ENCODE results near the gene ROR1.

Gene ROR1

GRCh38 chr1:64098846-64099582 is 325.2 kb downstream of the ROR1 start:
- TF ChIP-seq TAF1 (IDR thresholded peaks at IDR 0.05; ENCODE audit: borderline replicate concordance, insufficient read depth, low read length) (no peak), SIN3A (IDR thresholded peaks at IDR 0.05; ENCODE audit: borderline replicate concordance, insufficient read depth, low read length) (no peak), FOXP2 (optimal IDR thresholded peaks at IDR 0.05; ENCODE audit: borderline replicate concordance, extremely low read depth, extremely low read length, insufficient read depth) (no peak), POLR2AphosphoS5 (IDR thresholded peaks at IDR 0.05; ENCODE audit: low read depth, low read length) (no peak)
- TF ChIP-seq, protein P1, sequence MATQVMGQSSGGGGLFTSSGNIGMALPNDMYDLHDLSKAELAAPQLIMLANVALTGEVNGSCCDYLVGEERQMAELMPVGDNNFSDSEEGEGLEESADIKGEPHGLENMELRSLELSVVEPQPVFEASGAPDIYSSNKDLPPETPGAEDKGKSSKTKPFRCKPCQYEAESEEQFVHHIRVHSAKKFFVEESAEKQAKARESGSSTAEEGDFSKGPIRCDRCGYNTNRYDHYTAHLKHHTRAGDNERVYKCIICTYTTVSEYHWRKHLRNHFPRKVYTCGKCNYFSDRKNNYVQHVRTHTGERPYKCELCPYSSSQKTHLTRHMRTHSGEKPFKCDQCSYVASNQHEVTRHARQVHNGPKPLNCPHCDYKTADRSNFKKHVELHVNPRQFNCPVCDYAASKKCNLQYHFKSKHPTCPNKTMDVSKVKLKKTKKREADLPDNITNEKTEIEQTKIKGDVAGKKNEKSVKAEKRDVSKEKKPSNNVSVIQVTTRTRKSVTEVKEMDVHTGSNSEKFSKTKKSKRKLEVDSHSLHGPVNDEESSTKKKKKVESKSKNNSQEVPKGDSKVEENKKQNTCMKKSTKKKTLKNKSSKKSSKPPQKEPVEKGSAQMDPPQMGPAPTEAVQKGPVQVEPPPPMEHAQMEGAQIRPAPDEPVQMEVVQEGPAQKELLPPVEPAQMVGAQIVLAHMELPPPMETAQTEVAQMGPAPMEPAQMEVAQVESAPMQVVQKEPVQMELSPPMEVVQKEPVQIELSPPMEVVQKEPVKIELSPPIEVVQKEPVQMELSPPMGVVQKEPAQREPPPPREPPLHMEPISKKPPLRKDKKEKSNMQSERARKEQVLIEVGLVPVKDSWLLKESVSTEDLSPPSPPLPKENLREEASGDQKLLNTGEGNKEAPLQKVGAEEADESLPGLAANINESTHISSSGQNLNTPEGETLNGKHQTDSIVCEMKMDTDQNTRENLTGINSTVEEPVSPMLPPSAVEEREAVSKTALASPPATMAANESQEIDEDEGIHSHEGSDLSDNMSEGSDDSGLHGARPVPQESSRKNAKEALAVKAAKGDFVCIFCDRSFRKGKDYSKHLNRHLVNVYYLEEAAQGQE (IDR thresholded peaks at IDR 0.05; ENCODE audit: insufficient read depth in 1 of 2, low read depth in 2 of 2, low read length in 2 of 2), result no peak

- TF ChIP-seq FOXP2 (optimal IDR thresholded peaks at IDR 0.05; ENCODE audit: borderline replicate concordance, extremely low read depth, extremely low read length, insufficient read depth) (no peak), POLR2AphosphoS5 (IDR thresholded peaks at IDR 0.05; ENCODE audit: low read depth, low read length) (no peak), TAF1 (IDR thresholded peaks at IDR 0.05; ENCODE audit: borderline replicate concordance, insufficient read depth, low read length) (no peak), SIN3A (IDR thresholded peaks at IDR 0.05; ENCODE audit: borderline replicate concordance, insufficient read depth, low read length) (no peak)
- TF ChIP-seq, protein P1 (IDR thresholded peaks at IDR 0.05; ENCODE audit: insufficient read depth in 1 of 2, low read depth in 2 of 2, low read length in 2 of 2), result no peak
Observed at GRCh38 chr1:64100791-64101190, 327.0 kb downstream of the ROR1 start.

GRCh38 chr1:64107118-64107519 is 333.3 kb downstream of the ROR1 start:
- TF ChIP-seq POLR2AphosphoS5 (IDR thresholded peaks at IDR 0.05; ENCODE audit: low read depth, low read length), result no peak

- TF ChIP-seq SIN3A (IDR thresholded peaks at IDR 0.05; ENCODE audit: borderline replicate concordance, insufficient read depth, low read length), result no peak
- no peak for TF ChIP-seq FOXP2 (optimal IDR thresholded peaks at IDR 0.05; ENCODE audit: borderline replicate concordance, extremely low read depth, extremely low read length, insufficient read depth)
- TF ChIP-seq POLR2AphosphoS5 (IDR thresholded peaks at IDR 0.05; ENCODE audit: low read depth, low read length), result no peak
- TF ChIP-seq, protein P1 (IDR thresholded peaks at IDR 0.05; ENCODE audit: insufficient read depth in 1 of 2, low read depth in 2 of 2, low read length in 2 of 2), result no peak
- no peak for TF ChIP-seq TAF1 (IDR thresholded peaks at IDR 0.05; ENCODE audit: borderline replicate concordance, insufficient read depth, low read length)
Observed at GRCh38 chr1:64107632-64108031, 333.8 kb downstream of the ROR1 start.

- TF ChIP-seq, protein P1 (IDR thresholded peaks at IDR 0.05; ENCODE audit: insufficient read depth in 1 of 2, low read depth in 2 of 2, low read length in 2 of 2), result no peak
- no peak for TF ChIP-seq SIN3A (IDR thresholded peaks at IDR 0.05; ENCODE audit: borderline replicate concordance, insufficient read depth, low read length)
- no peak for TF ChIP-seq FOXP2 (optimal IDR thresholded peaks at IDR 0.05; ENCODE audit: borderline replicate concordance, extremely low read depth, extremely low read length, insufficient read depth)
- no peak for TF ChIP-seq POLR2AphosphoS5 (IDR thresholded peaks at IDR 0.05; ENCODE audit: low read depth, low read length)
- TF ChIP-seq TAF1 (IDR thresholded peaks at IDR 0.05; ENCODE audit: borderline replicate concordance, insufficient read depth, low read length), result no peak
Observed at GRCh38 chr1:64110924-64111777, 337.3 kb downstream of the ROR1 start.
